GM19395 (cell line): Measurements from ENCODE around the gene ZFAND3.
"Not testable (repeated sequence)": the region's sequence is repeated elsewhere in the genome, so short reads cannot be mapped to it uniquely, and the experiment has no call there.

Experiments used
- ATAC-seq: cut with Tn5 transposase; IDR thresholded peaks from one replicate; pipeline ENCODE4 v1.9.1; 2021; ENCODE audit warnings: mild to moderate bottlenecking, moderate library complexity; ENCODE audit not compliant: unreplicated experiment

Gene ZFAND3

DNA sequence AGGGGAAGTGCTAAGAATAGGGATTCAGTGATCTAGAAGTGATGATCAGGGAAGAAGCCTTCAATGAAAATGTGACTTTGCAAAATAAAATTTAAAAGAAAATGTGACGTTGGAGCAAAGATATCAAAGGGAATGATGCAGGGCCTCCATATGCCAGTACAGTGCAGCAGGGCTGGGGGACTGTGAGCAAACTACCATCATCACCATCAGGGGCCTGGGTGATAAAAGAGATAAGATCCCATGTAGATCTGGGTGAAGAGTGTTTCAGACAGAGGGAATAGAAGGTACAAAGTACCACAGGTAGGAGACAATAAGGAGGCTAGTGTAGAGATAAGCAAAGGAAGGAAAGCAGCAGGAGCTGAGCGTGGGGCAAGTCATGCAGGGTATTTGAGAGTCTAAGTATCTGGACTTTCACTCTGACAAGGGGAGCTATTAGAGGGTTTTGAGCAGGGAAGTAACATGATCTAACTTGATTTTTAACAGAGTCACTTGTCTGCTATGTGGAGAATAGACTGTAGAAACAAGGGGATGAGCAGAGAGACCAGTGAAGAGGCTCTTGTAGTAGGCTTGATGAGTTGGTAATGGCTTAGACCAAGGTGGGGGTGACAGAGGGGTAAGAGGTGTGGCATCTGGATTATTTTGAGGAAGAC is 295.6 kb downstream of the ZFAND3 start:
- no peak for ATAC-seq

DNA sequence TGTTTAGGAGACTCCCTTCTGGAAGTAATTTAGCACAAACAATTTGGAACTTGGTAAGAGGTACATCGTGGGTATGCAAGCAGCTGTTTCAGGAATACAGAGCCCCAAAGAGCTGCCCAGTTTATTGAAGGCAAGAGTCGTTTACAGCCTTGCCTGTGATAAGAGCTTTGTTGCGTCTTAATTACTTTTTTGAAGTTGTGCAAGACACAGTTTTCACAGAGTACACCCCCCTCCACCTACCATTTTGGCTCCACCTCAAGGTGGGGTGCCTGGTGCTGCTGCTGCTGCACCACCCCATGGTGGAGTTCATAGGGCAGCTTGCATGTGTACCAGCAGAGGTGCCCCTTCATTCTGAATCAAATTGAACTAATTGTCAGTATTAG is 296.1 kb downstream of the ZFAND3 start:
- no peak for ATAC-seq

DNA sequence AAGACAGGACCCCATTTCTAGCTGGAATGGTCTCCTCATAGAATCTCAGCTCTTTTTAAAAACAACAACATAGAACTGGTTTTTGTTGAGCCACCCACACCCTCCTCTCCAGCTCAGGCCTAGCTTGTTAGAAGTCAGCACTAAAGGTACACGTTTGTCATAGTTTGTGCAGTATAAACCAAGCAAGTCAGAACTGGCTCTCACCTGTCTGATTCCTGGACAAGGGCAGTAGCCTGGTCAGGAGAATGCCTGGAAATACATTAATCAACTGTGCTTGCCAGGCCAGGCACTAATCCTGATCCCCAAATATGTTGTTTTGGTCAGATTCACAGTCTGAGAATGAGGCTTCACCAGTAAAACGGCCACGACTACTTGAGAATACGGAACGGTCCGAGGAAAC is 296.7 kb downstream of the ZFAND3 start:
- no peak for ATAC-seq

DNA sequence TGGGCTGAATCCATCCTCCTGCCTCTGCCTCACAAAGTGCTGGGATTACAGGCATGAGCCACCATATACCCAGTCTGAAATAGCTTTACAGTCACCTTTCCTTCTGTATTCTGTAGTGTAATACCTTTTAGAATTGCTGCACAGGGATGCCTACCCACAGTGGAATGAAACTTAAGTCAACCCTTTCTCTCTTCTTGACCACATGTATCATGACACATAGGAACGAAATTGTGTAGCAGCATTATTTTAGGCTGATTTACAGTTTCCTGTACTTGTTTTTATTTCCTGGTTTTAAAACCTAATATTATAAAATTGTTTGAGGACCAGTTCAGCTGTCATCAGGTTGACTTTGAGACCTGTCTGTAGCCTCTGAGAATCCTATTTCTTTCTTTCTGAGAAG is 297.8 kb downstream of the ZFAND3 start:
- ATAC-seq = no peak

DNA sequence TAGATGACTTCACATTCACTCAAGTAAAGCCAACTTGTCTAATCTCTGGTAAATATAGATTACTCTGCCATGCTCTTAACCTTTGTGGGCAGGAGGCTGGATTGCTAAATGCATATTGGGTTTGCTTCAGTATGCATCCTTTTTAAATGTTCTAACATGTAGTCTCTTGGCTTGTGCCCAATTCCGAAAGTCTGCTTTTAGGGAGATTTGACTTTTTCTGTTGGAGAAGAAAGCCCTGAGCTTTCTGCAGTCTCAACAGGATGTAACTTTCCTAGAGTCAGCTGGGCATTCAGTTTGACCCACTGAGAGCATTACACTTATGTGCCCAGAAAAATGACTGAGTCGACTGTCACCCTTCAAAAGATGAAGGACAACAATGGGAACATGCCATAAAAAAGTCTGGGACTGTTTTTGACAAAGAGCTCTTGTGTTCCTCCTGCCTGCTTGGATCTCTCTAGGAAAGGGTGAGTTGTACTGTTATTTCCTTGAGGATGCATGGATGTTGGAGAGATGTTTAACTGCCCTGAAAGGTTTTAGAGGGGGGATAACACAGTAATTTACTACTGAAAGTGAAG is 299.4 kb downstream of the ZFAND3 start:
- no peak for ATAC-seq

DNA sequence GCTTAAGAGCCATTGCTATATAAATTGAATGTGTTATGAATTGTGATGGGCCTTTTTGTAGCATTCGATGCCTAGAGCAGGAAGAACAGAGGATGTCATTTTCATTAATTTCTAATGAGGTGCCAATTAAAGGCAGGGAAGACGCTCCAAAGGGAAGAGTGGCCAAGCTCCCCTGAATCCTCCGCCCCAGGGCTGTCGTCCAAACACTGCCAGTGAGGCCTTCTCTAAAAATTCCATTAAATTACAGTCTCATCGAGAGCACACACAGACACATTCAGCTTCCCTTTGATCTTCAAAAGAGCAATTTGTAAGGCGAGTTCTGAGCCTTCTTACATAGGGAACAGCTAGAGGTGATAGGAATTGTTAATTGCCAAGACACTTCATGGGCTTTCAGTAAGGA is 300.0 kb downstream of the ZFAND3 start:
- ATAC-seq = no peak

DNA sequence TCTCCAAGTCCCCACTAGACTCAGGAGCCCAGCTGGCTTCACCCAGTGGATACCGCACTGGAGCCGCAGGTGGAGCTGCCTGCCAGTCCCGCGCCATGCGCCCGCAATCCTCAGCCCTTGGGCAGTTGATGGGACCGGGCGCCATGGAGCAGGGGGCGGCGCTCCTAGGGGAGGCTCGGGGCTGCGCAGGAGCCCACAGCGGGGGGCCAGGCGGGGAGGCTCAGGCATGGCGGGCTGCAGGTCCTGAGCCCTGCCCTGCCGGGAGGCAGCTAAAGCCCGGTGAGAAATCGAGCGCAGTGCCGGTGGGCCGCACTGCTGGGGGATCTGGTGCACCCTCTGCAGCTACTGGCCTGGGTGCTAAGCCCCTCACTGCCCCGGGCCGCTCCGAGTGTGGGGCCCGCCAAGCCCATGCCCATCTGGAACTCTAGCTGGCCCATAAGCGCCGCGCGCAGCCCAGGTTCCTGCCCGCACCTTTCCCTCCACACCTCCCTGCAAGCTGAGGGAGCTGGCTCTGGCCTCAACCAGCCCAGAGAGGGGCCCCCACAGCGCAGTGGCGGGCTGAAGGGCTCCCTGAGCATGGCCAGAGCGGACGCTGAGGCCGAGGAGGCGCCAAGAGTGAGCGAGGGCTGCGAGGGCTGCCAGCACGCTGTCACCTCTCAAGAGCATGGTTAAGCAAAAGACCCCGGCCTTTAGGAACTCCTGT is 304.8 kb downstream of the ZFAND3 start:
- not testable (repeated sequence) for ATAC-seq

DNA sequence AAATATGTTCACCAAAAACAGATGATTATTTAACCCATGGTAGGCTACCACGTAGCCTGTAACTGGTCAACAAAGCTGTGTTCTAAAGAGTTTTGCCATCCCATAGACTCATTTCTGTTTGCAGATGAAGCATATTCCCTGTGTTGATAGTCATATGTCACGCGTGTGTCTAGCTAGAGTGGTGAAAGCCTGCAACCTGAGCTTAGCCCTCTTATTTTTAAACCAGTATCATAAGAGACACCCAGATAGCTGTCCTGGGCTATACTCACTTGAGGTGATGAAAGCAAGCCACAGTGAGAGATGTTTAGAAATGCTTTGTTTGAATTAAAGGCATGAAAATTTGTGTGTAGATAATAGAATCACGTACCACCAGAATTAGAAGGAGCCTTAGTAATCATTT is 307.8 kb downstream of the ZFAND3 start:
- ATAC-seq = no peak

DNA sequence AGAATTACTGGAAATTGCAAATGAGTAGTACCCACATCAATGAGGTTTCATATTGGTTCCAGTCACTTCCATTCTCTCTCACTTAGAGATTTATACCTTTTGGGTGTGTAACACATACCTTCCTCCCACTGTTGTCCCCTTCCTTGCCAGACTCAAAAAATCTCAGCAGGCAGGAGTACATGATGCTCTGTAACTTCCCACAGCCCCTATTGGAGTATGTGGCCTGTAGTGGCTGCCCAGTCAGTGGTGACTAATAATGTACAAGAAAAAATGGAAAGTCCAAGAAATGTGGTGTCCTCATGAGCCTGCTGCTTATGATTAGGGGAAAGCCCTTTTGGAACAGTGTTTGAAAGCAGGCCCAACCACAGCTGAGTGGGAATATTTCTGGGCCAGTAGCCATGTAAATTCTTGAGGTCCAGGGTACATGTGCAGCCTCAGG is 312.0 kb downstream of the ZFAND3 start:
- no peak for ATAC-seq

DNA sequence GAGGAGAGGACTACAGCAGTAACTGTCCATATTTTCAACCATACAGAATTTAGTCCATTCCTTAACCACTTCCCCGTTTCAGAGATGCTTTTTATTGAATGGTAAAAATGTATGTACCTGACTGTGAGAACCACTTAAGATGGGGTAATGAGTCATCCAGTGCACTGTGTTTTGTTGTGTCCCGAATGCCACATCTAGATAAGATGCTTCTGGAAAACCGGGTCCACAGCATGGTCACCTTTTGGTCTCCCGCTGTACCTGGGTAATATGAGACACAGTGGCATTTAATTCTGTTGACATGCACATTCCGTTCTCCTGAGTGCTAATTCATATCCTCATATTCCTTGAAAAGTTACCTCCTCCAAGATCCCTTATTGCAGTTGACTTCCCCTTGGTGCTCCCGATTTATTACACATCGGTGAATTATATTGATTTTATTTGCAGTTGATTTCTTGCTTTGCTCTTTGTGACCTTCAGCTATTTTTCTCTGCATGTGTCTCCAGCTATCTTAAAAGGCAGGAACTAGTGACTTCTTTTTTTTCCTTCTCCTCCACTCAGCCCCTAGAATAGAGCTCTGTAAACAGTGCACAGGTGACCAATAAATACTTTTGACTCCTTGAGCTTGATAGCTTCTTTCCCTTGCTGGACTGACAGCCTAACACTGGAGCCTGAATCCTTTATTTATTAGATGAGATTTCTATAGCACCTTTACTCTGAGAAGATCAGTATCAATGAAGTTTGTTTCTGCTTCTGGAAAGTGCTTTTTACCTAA is 314.6 kb downstream of the ZFAND3 start:
- no peak for ATAC-seq

DNA sequence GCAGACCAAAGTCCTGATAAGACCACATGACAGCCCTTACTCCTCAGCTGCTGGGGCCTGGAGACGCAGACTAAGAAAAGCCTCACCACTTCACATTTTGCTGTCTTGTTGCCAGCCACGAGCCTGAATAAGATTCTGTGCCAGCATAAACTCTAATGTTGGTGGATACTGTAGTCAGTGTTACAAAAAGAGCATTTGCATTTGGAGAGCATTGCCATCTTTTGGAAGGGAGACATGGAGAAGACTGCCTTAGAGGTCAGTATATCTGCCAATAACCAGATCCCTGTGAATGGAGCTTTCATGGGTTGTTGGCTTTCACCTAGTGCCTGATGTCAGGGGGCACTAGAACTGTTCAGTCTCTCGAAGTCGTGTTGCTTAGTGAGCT is 315.2 kb downstream of the ZFAND3 start:
- ATAC-seq = no peak

DNA sequence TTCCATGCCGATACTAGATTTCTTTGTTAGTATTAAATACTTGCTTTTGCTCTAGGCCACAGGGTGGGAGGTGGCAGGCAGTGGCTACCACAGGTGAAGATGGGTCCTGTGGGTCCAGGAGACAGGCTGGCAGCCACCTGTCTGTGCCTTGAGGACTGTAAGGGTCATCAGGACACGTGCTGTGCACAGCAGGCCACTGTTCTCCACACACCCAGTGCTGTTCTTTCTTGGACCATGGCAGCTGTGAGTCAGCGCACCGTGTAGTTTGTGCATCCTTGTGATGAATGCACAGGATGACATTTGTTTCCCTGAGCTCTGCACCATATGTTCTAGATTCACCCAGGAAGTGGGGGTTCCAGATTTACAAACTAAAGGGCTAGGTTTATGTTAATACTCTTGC is 317.0 kb downstream of the ZFAND3 start:
- ATAC-seq = no peak

DNA sequence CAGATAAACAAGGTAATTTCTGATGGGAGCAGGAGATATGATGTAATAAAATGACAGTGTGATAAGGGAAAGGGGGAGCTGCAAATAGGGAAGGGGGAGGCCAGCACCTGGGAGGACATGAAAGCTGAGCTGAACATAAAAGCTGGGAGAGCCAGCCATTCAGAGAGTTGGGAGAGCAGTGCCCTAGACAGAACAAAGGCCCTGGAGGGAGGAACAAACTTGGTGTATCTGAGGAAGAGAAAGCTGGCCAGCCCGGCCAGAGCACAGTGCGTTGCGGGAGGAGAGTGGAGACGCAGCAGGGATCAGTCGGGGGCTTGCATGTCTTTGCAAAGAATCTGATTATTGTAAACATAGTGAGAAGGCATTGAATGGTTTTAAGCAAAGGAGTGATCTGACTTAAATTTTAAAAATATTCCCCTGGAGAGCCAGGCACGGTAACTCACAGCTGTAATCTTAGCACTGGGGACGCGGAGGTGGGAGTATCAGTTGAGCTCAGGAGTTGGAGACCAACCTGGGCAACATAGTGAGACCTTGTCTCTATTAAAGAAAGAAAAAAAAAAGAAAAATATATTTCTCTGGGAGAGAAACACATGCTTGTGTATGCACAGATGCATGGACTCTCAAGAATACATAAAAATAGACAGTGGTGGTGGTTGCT is 318.2 kb downstream of the ZFAND3 start:
- no peak for ATAC-seq

DNA sequence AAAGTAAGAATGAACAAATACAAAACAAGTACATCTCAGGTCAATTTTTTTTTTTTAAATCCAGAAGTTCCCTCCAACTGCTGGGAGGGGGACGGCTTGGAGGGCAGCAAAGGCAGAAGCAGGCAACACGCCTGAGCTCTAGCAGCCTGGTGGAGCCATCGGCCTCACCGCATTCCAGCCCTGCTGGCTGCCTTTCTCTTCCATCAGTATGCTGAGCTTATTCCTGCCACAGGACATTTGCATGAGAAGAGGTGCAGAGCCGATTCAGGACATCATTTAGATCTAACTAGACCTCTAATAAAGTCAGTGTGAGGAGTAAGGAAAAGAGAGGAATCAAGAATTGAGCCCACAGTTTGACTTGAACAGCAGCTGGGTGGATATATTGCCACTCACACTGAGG is 318.8 kb downstream of the ZFAND3 start:
- no peak for ATAC-seq

DNA sequence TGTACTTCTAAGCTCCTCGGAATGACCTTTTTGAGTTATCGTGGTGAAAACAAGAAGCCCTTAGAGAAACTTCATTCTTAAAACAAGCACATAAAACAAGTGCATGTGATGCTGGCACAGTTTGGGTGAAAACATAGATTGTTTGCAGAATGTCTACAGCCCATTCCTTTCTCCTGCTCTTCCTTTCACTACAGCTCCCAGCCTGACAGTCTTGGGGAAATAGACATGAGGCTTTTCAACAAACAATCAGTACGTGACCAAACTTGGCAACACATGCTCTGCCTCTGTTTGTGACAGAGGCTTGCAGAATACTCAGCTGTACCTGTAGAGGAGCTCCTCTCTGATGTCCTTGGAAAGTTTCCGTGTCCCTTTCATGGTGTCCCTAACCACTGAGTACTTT is 321.6 kb downstream of the ZFAND3 start:
- ATAC-seq = no peak

DNA sequence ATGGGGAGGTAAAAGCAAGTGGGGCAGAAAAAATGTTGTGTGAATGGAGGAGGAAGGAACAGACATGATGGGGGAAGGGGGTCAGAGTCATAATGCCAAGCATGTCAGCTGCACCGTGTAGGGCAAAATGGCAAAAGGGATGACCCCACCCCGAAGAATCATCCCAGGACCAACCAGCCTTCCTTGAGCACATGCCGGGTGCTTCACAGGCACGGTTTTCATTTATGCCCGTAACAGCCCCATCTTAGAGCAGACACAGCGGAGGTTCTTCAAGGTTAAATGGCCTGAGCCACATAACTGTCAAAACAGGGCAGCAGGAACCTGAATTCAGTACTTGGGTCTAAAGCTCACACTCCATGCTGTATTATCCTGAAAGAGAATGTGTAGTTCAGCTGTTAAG is 322.2 kb downstream of the ZFAND3 start:
- no peak for ATAC-seq

DNA sequence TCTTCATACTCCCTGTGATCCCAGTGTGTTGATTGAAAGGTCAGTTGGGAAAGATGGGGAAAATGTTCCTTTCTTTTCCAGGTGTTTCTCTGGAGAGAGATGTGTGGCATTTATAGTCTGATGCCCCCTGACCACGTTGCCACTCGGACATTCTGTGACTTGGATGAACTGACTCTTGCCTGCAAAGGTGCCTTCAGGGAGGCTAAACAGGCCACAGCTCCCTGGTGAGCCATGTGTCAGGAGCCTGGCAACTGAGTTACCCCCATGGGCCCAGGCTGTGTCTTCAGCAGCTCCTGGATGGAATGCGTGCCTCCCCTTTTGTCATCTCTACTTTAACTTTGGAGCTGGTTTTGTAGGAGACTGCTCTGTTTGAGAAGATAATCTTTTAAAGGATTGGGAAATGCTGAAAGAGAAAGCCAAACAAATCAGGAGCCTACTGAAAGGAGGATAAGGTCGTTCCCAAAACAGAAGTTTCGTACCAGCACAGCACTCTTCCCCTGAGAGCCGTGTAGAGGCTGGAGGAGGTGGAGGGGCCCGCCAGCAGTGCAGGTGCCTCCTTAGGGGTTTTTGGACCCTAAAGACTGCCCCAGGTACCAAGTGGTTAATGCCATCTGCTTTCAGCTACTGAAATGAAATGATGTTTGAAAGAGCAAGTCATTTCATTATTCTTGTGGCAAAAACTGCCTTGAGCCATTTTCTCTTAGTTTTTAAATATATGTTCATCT is 322.8 kb downstream of the ZFAND3 start:
- ATAC-seq = no peak

DNA sequence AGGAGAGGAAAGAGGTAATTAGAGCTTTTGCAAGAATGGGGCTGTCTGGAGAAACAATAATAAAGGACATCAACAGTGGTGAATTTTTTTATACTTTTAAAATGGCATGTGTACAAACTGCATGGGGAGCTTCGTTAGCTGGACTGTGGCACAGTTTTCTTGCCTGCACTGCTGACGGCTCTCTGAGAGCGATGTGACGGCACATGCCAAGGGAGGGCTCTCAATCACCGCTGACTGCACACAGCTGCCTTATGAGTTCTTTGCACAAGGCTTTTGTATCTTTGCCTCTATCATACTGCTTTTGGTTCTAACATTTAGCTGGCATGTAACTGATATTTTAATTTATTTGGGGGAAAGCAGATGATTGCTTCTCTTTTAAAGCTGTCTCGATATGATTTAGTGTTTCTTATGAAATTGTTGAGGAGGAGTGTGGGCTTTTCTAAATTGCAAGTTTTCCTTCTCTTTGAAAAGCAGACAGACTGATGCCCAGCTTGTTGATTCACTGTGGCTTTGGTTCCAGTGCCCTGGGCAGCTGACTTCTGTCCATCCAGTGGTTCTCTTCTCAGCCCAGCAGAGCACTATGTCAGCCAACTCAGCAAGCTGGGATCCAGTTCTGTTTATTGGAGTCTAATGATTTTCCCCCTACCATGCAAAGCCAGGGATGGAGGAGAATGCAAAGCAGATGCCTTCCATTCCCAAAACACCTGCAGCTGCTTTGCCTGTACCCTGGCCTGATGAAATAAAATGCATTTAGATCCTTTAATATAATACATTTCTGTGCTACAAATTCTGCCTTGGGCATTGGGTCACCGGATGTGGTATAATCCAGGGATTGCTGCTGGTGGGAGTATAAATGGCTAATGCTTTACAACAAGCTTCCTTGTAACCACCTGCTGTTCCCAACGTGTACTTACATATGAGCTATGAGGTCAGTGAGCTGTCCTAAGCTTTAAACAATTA is 323.9 kb downstream of the ZFAND3 start:
- no peak for ATAC-seq

DNA sequence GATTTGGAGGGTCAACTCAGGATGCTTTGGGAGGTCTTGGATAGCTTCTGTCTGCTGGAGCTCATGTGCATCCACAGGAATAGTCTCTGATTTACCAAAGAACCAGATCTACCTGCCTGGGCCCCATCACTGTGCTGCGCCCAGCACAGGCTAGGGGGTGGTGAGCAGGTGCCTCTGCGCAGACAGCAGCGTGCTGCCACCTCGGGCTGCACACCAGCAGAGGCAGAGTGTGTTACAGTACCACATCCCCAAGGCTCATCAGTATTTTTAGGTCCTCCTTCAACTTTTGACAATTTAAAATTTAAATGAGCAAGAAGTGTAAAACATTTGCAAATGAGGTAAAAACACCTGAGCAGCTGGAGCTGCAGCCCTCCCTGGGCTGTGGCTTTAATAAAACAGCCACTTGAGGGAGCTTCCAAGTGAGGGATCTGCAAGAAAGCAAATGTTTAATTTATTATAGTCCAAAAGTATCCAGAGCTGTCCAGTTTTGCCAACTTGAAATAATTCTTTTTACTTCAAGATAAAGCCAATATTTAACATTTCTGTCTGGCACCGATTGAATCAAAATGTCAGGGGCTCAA is 324.9 kb downstream of the ZFAND3 start:
- ATAC-seq = no peak
